Measurements from ENCODE around the gene TMEM143.

The TMEM143 gene

DNA sequence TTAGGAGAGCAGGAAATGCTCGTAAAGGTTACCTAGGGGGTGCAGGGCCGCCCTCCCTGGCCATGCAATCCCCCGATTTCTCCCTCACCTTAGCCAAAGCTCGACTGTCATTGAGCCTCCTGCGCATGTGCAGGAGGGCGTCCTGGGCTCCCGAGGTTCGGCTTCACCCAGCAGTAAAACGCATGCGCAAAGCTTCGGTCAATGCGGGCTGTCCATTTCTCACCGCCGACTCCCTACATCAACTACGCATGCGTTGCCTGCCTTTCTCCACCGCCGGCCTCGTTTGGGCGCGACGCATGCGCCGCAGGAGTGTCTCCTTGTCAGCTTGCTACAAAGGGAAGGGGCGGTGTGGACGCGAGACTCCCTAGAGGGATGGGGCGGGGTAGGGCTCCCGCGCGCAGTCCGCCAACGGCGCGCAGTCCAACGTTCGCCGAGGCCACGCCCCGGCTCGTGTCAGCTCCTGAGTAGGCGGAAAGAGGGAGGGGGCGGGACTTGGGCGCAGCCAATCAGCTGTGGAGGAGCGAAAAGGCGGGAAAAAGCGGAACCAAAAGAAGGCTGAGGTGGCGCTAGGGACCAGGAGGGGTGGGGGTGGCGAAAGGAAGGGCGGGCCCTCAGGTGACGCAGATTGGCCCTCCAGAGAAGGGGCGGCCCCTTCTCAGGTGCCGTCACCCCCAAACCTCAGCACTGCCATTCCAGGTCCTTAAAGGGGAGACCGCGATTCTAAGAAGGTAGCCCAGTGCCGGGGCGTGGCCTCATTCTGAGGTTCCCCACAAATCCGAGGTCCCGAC is at the start of gene TMEM143, which contains the start of gene SYNGR4:
TMEM143 (minus strand) TSS at position 131 of the 788 bp plus-strand sequence; CDS start at position 111, 20 bp downstream.
SYNGR4 (plus strand) TSS at position 558 of the 788 bp plus-strand sequence. CDS start 1,476 bp downstream, outside the sequence.
- TF ChIP-seq TAF1 (IDR thresholded peaks at IDR 0.05; ENCODE audit: low read depth) (peak; percentile 62; the same call in 1 of the 2 replicates), NFIC (IDR thresholded peaks at IDR 0.05) (no peak), MAX (IDR thresholded peaks at IDR 0.05) (peak; percentile 96), EP300 (IDR thresholded peaks at IDR 0.05; ENCODE audit: borderline replicate concordance) (no peak), USF1 (IDR thresholded peaks at IDR 0.05) (peak; percentile 41; the same call in 1 of the 2 replicates), ZBTB7A (IDR thresholded peaks at IDR 0.05; ENCODE audit: low read depth) (0 out of 2 replicates have a peak, but pooled peaks have one; percentile 50), CREB1 (IDR thresholded peaks at IDR 0.05; ENCODE audit: low read depth) (peak; percentile 41), EGR1 (IDR thresholded peaks at IDR 0.05) (peak; percentile 82; the same call in 1 of the 2 replicates)

DNA sequence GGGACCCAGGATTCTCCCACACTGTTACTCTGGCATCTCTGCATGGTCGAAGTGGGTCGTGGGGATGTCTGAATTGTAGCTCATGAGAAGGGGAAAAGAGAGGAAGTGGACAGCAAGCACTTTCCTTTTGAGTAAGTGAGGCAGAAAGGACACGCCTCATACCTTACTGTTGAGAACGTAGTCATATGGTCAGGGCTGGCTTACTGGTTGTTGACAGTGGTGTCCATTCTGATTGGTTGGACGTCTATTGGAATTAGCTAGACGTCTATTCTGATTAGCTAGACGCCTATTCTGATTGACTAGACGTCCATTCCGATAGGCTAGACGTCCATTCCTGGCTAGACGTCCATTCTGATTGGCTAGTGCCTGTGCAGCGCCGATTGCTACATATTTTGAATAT is 42.1 kb upstream of the TMEM143 start:
- TF ChIP-seq CEBPB (IDR thresholded peaks at IDR 0.05) (no peak), TAF1 (IDR thresholded peaks at IDR 0.05; ENCODE audit: low read depth) (no peak), ZBTB7A (IDR thresholded peaks at IDR 0.05; ENCODE audit: low read depth) (no peak), MAX (IDR thresholded peaks at IDR 0.05) (peak; percentile 87; the same call in 1 of the 2 replicates), TCF12 (IDR thresholded peaks at IDR 0.05; ENCODE audit: low read depth) (no peak)

GRCh38 chr19:48405010-48405659 is 41.4 kb upstream of the TMEM143 start:
- TF ChIP-seq ZBTB7A (IDR thresholded peaks at IDR 0.05; ENCODE audit: low read depth) = no peak
- TF ChIP-seq YY1 (IDR thresholded peaks at IDR 0.05; ENCODE audit: low read depth) = no peak
- no peak for TF ChIP-seq RAD21 (IDR thresholded peaks at IDR 0.05; ENCODE audit: low read depth)
- TF ChIP-seq TCF12 (IDR thresholded peaks at IDR 0.05; ENCODE audit: low read depth) = no peak
- no peak for TF ChIP-seq CEBPB (IDR thresholded peaks at IDR 0.05)
- TF ChIP-seq NFIC (IDR thresholded peaks at IDR 0.05) = no peak
- no peak for TF ChIP-seq USF1 (IDR thresholded peaks at IDR 0.05)
- TF ChIP-seq TEAD4 (IDR thresholded peaks at IDR 0.05) = no peak

DNA sequence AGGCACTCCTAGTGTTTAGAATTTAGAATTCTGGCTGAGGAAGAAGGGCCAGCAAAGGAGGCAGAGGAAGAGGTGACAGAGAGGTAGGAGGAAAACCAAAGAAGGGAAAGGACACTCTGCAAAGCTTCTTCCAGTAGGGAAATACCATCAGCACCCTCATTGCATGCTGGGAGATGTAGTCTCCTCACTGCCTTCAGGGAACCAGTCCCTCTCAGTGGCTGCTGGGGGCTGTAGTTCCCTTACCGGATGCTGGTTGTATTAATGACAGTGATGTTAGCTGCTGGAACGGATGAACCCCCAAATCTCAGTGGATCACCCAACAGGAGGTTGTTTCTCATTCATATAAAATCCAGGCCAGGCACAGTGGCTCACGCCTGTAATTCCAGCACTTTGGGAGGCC is 39.9 kb upstream of the TMEM143 start:
- TF ChIP-seq YY1 (IDR thresholded peaks at IDR 0.05; ENCODE audit: low read depth) (peak; percentile 60; the same call in 1 of the 2 replicates), MAX (IDR thresholded peaks at IDR 0.05) (no peak)

DNA sequence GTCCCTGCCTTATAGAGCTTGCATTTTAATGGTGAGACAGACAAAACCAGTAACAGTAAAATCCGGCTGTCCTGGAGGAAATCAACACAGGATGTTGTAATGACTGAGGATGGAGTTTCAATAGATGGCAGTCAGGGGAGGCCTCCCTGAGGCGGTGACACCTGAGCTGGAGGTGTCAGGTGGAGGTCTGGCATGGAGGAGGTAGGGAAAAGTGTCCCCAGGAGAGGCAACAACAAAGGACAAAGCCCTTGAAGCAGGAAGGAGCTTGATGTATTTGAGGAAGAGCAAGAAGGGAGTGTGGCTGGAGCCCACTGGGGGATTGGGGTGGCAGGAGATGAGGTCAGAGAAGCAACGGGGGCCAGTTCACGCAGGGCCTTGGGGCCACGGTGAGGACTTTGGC is 37.5 kb upstream of the TMEM143 start:
- no peak for TF ChIP-seq TAF1 (IDR thresholded peaks at IDR 0.05; ENCODE audit: low read depth)
- no peak for TF ChIP-seq RAD21 (IDR thresholded peaks at IDR 0.05; ENCODE audit: low read depth)
- TF ChIP-seq NFIC (IDR thresholded peaks at IDR 0.05) = no peak
- TF ChIP-seq CEBPB (IDR thresholded peaks at IDR 0.05) = no peak
- no peak for TF ChIP-seq ZBTB7A (IDR thresholded peaks at IDR 0.05; ENCODE audit: low read depth)
- no peak for TF ChIP-seq EGR1 (IDR thresholded peaks at IDR 0.05)
- no peak for TF ChIP-seq FOXM1 (IDR thresholded peaks at IDR 0.05; ENCODE audit: borderline replicate concordance, low read depth)
- no peak for TF ChIP-seq REST (IDR thresholded peaks at IDR 0.05; ENCODE audit: low read depth)
- no peak for TF ChIP-seq TCF12 (IDR thresholded peaks at IDR 0.05; ENCODE audit: low read depth)

DNA sequence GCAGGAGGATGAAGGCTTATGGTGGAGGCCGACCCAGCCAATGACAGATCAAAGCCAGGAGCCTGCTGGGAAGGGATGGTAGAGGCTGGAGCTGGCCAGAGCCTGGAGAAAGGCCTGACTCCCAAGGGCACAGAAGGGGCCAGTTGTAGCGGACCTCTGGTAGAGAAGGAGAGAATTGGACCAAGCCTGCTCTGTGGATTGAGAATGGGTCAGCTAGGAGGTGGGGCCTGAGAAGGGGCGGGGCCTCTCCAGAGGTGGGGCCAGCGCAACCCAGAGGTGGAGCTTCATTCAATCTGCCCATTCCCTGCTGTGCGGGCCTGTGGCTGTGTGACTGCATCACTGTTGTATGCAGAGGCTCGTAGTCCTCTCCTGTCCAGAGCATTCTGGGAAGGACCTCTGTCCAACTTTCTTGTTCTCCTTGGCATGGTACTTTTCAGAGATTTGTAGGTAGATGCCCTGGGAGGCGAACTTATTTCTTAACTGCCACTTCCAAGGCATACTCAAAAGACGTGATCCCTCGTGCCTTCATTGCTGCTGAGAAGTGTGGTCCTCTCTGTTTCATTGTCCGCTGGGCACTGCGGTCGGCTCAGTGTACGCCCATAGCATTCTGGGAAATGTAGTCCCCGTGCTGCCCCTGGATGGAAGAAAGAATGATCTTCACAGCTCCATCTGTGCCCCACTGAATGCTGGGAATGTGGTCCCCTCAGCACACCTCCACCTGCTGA is 36.4 kb upstream of the TMEM143 start:
- TF ChIP-seq TCF12 (IDR thresholded peaks at IDR 0.05; ENCODE audit: low read depth) (no peak), TAF1 (IDR thresholded peaks at IDR 0.05; ENCODE audit: low read depth) (no peak; the same call in 1 of the 2 replicates), CREB1 (IDR thresholded peaks at IDR 0.05; ENCODE audit: low read depth) (no peak), MAX (IDR thresholded peaks at IDR 0.05) (peak; percentile 68), RAD21 (IDR thresholded peaks at IDR 0.05; ENCODE audit: low read depth) (no peak), TEAD4 (IDR thresholded peaks at IDR 0.05) (0 out of 2 replicates have a peak, but pooled peaks have one; percentile 11), REST (IDR thresholded peaks at IDR 0.05; ENCODE audit: low read depth) (peak; percentile 55; the same call in 1 of the 2 replicates), FOXM1 (IDR thresholded peaks at IDR 0.05; ENCODE audit: borderline replicate concordance, low read depth) (no peak), YY1 (IDR thresholded peaks at IDR 0.05; ENCODE audit: low read depth) (0 out of 2 replicates have a peak, but pooled peaks have one; percentile 54), ZBTB7A (IDR thresholded peaks at IDR 0.05; ENCODE audit: low read depth) (no peak), EP300 (IDR thresholded peaks at IDR 0.05; ENCODE audit: borderline replicate concordance) (no peak), USF1 (IDR thresholded peaks at IDR 0.05) (no peak)

Data from Ishikawa (cell line).